GM13976 (cell line): ENCODE results near the gene RNH1.

Experiments used
- DNase-seq: peaks from one replicate; pipeline ENCODE4 v3.0.0; 2012; ENCODE audit warnings: low spot score
- in situ Hi-C: fragments of 300-500 bp; cut with MboI; formaldehyde crosslinking; loops from one replicate; pipeline ENCODE4 v1.12.0; 2022; ENCODE audit warnings: low sequenced_read_pairs, mixed read lengths, inconsistent platforms; ENCODE audit not compliant: unreplicated experiment
- TF ChIP-seq, protein P1 (sequence below): IDR thresholded peaks from 2 replicates; pipeline ENCODE4 v1.5.1; 2012; ENCODE audit warnings: borderline replicate concordance, mild to moderate bottlenecking; ENCODE audit not compliant: insufficient read depth; ENCODE audit errors: extremely low read depth, missing control alignments, control extremely low read depth

Gene RNH1

GRCh38 chr11:499201-500076 is 7.6 kb downstream of the RNH1 start:
- TF ChIP-seq, protein P1, sequence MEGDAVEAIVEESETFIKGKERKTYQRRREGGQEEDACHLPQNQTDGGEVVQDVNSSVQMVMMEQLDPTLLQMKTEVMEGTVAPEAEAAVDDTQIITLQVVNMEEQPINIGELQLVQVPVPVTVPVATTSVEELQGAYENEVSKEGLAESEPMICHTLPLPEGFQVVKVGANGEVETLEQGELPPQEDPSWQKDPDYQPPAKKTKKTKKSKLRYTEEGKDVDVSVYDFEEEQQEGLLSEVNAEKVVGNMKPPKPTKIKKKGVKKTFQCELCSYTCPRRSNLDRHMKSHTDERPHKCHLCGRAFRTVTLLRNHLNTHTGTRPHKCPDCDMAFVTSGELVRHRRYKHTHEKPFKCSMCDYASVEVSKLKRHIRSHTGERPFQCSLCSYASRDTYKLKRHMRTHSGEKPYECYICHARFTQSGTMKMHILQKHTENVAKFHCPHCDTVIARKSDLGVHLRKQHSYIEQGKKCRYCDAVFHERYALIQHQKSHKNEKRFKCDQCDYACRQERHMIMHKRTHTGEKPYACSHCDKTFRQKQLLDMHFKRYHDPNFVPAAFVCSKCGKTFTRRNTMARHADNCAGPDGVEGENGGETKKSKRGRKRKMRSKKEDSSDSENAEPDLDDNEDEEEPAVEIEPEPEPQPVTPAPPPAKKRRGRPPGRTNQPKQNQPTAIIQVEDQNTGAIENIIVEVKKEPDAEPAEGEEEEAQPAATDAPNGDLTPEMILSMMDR = no peak
- no peak for DNase-seq
- in situ Hi-C loops = no loop called here

DNA sequence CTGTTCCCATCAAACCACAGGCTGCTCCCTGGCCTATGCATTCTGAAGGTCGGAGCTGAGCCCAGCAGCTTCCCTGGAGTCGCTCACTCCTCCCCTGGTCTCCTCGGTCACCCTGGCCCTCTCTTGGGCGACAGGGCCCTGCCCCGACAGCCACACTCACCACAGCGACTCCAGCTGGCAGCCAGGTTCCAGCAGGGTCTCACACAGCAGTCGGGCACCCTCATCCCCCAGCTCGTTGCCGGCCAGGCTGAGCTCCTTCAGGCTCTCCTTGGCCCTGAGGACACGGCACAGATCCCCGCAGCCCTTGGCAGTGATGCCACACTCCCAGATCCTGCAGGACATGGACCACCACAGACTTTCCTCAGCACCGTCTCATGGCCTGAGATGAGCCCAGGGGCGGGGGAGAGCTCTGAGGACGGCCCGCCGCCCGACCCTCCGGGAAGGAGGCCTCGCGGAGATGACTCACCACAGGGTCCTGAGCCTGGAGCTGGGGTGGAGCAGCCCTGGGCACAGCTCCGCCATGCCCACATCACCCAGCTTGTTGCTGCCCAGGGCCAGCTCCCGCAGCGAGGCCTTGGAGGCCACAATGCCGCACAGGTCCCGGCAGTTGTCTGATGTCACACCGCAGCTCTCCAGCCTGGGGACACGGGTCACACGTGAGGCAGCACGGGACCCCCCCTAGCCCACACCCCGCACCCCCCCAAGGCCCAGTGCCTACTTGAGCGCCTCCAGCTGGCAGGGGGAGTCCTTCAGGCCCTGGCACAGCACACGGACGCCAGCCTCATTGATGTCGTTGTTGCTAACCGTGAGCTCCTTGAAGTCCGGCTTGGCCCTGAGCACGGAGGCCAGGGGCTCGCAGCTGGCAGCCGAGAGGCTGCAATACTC is 8.5 kb downstream of the RNH1 start:
- DNase-seq = no peak
- TF ChIP-seq, protein P1 = no peak
- in situ Hi-C loops = no loop called here

- TF ChIP-seq, protein P1 = no peak
- in situ Hi-C loops = no loop called here
- DNase-seq = no peak
Measured at GRCh38 chr11:497565-498296, 9.3 kb downstream of the RNH1 start.

GRCh38 chr11:496834-497564 is 10.0 kb downstream of the RNH1 start:
- no peak for DNase-seq
- TF ChIP-seq, protein P1 = no peak
- in situ Hi-C loops = no loop called here

DNA sequence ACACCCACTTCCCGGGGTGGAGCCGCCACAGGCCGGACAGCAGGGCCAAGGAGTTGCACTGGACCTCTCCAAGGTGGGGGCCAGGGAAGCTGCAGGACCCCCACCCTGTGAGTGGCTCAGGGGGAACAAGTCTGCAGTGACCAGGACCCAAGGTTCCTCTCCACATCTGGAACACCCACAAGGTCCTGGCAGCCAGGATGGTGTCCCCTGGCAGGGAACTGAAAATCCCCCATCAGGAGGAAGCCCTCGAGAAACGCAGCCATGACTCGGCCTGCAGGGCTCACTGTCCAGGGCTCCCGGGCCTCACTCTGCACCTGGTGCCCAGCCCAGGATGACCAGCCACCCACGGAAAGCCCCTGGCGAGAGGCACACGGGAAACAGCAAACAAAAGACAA is 11.5 kb downstream of the RNH1 start:
- TF ChIP-seq, protein P1 = no peak
- in situ Hi-C loops = no loop called here

DNA sequence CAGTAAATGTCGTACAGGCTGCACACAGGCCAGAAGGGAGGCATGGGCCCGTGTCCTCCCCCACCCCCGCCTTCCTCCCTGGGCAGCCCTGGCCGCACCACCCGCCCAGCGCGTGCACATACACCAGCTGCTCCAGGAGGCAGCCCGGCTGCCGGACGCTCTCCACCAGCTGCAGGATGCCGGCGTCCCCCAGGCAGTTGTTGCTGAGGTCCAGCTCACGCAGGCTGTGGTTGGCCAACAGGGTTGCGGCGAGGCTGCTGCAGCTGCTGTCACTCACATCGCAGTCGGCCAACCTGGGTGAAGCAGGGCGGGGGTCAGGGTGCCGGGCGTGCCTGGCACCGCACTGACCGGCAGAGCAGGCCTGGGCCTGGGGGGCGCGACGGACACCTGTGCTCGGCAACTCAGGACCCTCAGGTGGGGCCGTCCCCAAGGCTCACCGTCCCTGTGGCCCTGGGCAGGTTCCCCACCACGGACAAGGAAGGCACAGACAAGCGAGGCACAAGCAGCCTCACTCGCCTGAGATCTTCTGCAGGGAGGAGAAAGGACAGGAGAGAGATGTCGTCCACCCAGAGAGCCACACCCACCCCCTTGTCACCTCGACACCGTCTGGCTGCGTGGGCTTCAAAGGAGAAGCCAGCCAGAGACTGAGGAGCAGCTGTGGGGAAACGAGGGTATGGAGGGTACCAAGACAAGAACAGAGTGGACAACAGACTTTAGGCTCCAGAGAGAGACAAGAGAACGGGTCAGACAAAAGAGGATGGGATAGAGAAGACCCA is 12.1 kb downstream of the RNH1 start:
- TF ChIP-seq, protein P1 = no peak
- DNase-seq = no peak
- in situ Hi-C loops = no loop called here

More for the DNA sequence above, 11.5 kb downstream of the RNH1 start:
- DNase-seq = no peak
